Right lung (tissue), 5 donors: ENCODE data around the gene RABGAP1L. TPM values are rescaled to one million over a fixed set of nuclear protein-coding genes. Genes with fewer than 3 reads are reported as not detected.

Experiments used
- DNase-seq, 2 donors: peaks; one replicate each; pipeline ENCODE4 v3.0.0-alpha.2; 2013
- polyA plus RNA-seq, 5 donors: library from polyadenylated mRNA; unstranded; fragments of 120-200 nt; gene quantifications; one replicate each; pipeline versions ENCODE4 v1.2.1 to v1.2.3, GENCODE V29; 2013; ENCODE audit warnings: inconsistent platforms in 1 of 5, low replicate concordance in 1 of 5; ENCODE audit not compliant: insufficient read length in 5 of 5, insufficient read depth in 1 of 5

Gene RABGAP1L
- polyA plus RNA-seq, 5 donors, result 27.7 to 49.6 (median 45.4) TPM

- DNase-seq, result no peak
Observed at GRCh38 chr1:174920093-174920492, 760.8 kb downstream of the RABGAP1L start.

GRCh38 chr1:174922121-174922520 lies 762.8 kb downstream of the RABGAP1L start:
- no peak for DNase-seq

- no peak for DNase-seq
Observed at GRCh38 chr1:174923820-174924219, 764.5 kb downstream of the RABGAP1L start.

- no peak for DNase-seq
Observed at GRCh38 chr1:174928541-174928940, 769.2 kb downstream of the RABGAP1L start.

- no peak for DNase-seq
Observed at GRCh38 chr1:174931214-174931613, 771.9 kb downstream of the RABGAP1L start.

GRCh38 chr1:174932587-174932986 lies 773.3 kb downstream of the RABGAP1L start:
- DNase-seq, result no peak

- DNase-seq, result no peak
Observed at GRCh38 chr1:174935961-174936727, 776.8 kb downstream of the RABGAP1L start.

- DNase-seq, result peak; percentile 52 to 60
Observed at GRCh38 chr1:174938281-174939007, 779.1 kb downstream of the RABGAP1L start.

GRCh38 chr1:174939775-174940545 lies 780.6 kb downstream of the RABGAP1L start:
- DNase-seq, result no peak

GRCh38 chr1:174940646-174941175 lies 781.4 kb downstream of the RABGAP1L start:
- DNase-seq, result no peak

GRCh38 chr1:174942547-174943255 lies 783.4 kb downstream of the RABGAP1L start:
- no peak for DNase-seq

- DNase-seq, result no peak
Observed at GRCh38 chr1:174946031-174946430, 786.7 kb downstream of the RABGAP1L start.

GRCh38 chr1:174949061-174949460 lies 789.7 kb downstream of the RABGAP1L start:
- no peak for DNase-seq

GRCh38 chr1:174949645-174950044 lies 790.3 kb downstream of the RABGAP1L start:
- DNase-seq, result no peak

- DNase-seq, result no peak
Observed at GRCh38 chr1:174953285-174954072, 794.2 kb downstream of the RABGAP1L start.

- no peak for DNase-seq
Observed at GRCh38 chr1:174954073-174954460, 794.7 kb downstream of the RABGAP1L start.

- no peak for DNase-seq
Observed at GRCh38 chr1:174954671-174955669, 795.6 kb downstream of the RABGAP1L start.

GRCh38 chr1:174956086-174956485 lies 796.8 kb downstream of the RABGAP1L start:
- no peak for DNase-seq

GRCh38 chr1:174956976-174957375 lies 797.7 kb downstream of the RABGAP1L start:
- no peak for DNase-seq
